GM19463 (cell line): ENCODE results near the gene ATG9A.
A peak's percentile ranks its signal among the peaks of the same experiment; 100 is the strongest.
"Not testable (repeated sequence)": the region's sequence is repeated elsewhere in the genome, so short reads cannot be mapped to it uniquely, and the experiment has no call there.

Experiments
- ATAC-seq: cut with Tn5 transposase; IDR thresholded peaks from one replicate; pipeline ENCODE4 v1.9.1; 2021; ENCODE audit warnings: mild to moderate bottlenecking, moderate library complexity; ENCODE audit not compliant: unreplicated experiment

Gene ATG9A

GRCh38 chr2:219207134-219207883, 22.1 kb downstream of the ATG9A start:
- no peak for ATAC-seq

DNA sequence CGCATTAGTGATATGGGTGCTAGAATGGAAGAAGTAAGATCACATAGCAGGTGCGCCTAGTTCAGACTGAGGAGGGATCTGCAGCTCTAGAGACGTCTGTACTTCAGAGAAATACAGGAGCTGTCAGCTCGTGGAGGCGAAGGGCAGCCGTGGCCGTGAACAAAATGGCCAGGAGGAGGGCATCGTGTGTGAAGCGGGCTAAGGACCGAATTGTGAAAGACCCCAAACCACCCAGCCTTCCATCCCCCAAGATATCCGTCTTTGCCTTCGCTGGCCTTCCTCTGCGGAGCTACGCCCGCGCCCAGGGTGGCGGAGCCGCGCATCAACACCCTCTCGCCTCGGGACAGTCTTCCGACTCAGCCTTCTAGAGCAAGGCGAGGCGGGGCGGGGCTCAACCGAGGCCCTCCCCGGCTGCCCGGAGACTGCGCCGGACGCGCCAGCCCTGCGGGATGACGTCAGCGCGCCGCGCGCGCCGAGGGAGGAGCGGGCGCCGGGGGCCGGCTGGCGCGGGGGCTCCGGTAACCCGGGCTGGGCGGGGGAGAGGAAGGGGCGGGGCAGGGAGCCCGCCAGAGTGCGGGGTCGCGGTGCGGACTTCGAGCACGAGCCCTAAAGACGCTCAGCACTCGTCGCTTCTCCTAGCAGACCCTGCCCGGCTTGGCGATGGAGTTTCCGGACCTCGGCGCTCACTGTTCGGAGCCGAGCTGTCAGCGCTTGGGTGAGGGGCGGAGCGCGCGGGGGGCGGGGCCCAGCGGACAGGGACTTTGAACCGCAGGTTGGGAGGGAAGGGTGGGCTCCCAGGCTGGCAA, 22.9 kb downstream of the ATG9A start, which contains the start of gene ZFAND2B:
ZFAND2B (plus strand) TSS at position 455 of the 806 bp plus-strand sequence; CDS start at position 661, 206 bp downstream.
- peak; percentile 98 for ATAC-seq

GRCh38 chr2:219205981-219206327, 23.5 kb downstream of the ATG9A start:
- no peak for ATAC-seq

DNA sequence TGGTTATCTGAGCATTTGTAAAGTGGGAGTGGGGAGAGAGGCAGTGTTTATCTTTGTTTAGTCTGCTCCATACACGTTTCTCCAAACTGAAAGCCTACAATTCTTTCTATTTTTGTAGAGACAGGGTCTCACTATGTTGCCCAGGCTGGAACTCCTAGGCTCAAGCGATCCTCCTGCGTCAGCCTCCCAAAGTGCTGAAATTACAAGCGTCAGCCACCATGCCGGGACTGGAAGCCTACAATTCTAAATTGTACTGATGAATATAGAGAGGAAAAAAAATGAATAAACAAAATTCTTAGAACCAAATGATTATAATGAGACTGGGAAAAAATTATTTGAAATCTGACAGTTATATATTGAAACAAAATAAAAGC, 24.3 kb downstream of the ATG9A start:
- ATAC-seq, result no peak

DNA sequence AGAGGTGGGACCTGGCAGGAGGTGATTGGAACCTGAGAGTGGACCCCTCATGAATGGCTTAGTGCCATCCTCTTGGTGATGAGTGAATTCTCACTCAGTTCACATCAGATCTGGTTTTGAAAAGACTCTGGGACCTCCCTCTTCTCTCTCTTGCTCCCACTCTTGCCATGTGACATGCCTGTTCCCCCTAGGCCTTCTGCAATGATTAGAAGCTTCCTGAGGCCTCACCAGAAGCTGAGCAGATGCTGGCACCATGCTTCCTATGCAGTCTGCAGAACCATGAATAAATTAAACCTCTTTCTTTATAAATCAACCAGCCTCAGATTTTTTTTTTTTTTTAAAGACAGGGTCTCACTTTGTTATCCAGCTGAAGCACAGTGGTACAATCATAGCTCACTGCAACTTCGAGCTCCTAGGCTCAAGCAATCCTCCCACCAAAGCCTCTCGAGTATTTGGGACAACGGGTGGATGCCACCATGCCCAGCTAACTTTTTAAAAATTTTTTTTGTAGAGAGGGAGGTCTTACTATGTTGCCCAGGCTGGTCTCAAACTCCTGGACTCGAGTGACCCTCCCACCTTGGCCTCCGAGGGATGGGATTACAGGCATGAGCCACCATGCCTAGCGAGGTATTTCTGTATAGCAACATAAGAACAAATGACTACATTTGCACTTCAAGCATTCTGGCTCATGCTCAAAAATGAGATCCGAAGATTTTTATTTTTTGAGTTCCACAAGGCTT, 24.8 kb downstream of the ATG9A start:
- no peak for ATAC-seq

DNA sequence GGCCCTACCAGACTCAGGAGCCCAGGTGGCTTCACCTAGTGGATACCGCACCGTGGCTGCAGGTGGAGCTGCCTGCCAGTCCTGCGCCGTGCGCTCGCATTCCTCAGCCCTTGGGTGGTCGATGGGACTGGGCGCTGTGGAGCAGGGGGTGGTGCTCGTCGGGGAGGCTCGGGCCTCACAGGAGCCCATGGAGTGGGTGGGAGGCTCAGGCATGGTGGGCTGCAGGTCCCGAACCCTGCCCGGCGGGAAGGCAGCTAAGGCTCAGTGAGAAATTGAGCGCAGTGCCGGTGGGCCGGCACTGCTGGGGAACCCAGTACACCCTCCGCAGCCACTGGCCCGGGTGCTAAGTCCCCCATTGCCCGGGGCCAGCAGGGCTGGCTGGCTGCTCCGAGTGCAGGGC, 28.1 kb downstream of the ATG9A start:
- not testable (repeated sequence) for ATAC-seq

DNA sequence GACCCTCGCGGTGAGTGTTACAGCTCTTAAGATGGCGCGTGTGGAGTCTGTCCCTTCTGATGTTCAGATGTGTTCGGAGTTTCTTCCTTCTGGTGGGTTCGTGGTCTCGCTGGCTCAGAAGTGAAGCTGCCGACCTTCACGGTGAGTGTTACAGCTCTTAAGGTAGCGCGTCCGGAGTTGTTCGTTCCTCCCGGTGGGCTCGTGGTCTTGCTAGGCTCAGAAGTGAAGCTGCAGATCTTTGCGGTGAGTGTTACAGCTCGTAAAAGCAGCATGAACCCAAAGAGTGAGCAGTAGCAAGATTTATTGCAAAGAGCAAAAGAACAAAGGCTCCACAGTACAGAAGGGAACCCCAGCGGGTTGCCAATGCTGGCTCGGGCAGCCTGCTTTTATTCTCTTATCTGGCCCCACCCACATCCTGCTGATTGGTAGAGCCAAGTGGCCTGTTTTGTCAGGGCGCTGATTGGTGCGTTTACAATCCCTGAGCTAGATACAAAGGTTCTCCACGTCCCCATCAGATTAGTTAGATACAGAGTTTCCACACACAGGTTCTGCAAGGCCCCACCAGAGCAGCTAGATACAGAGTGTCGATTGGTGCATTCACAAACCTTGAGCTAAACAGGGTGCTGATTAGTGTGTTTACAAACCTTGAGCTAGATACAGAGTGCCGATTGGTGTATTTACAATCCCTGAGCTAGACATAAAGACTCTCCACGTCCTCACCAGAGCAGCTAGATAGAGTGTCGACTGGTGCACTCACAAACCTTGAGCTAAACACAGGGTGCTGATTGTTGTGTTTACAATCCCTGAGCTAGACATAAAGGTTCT, 28.7 kb downstream of the ATG9A start:
- not testable (repeated sequence) for ATAC-seq

- ATAC-seq, result no peak
These were observed 29.8 kb downstream of the ATG9A start for GRCh38 chr2:219199470-219200211.

DNA sequence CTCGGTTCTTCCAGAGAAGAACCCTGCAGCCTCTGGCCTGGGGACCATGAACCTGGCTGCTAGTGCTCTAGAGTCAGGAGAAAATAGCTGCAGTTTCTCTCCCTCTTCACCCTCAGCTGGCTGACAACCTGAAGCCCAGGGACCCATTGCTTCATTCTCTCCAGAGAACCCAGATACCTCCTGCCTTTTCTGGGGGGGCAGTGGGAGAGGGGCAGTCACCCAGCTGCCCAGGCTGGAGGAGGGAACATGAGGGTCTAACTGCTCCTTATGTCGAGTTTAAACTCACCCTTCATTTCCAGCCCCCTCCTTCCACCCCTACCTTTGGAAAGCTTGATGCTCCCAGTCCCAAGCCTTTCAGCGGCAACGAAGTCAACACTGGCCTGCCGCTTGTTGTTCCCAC, 30.5 kb downstream of the ATG9A start:
- no peak for ATAC-seq

- no peak for ATAC-seq
These were observed 32.0 kb downstream of the ATG9A start for GRCh38 chr2:219197388-219197787.

DNA sequence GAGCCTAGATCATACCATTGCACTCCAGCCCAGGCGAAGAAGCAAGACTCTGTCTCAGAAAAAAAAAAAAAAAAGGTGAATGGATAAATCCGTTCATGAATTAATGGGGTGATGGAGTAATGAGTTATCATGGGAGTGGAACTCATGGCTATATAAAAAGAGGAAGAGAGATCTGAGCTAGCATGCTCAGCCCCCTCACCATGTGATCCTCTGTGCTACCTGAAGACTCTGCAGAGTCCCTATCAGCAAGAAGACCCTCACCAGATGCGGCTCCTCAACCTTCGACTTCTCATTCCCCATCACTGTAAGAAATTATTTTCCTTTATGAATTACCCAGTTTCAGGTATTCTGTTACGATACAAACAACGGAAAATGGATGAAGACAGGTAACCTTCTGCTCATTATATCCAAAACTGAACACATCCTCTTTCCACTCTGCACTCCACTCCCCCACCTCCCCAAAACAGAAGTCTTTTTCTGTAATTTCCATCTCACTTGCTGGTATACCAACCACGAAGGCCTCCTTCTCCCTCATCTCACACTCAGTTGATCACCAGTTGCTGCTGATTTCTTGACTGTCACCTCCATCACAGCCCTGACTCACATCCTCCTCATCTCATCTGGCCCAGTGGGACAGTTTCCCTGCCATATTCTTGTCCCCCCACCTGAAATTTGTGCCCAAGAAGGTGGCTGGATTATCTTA, 42.5 kb downstream of the ATG9A start:
- no peak for ATAC-seq

DNA sequence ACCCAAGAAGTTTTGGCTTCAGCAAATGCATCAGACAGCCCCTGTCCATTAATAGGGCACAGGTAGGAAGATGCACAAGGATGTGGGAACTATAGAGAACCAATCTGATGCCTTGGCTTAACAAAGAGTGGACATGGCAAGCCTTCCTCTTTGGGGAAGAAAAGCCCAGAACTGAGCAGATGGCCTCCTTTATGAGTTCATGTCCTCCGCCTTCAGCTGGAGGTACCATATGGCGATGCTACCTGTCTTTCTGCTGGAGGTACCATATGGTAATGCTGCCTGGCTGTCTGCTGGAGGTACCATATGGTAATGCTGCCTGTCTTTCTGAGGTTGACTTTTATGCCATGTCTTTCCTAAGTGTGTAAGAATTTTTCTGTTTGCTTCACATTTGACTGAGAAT, 45.3 kb downstream of the ATG9A start:
- no peak for ATAC-seq

DNA sequence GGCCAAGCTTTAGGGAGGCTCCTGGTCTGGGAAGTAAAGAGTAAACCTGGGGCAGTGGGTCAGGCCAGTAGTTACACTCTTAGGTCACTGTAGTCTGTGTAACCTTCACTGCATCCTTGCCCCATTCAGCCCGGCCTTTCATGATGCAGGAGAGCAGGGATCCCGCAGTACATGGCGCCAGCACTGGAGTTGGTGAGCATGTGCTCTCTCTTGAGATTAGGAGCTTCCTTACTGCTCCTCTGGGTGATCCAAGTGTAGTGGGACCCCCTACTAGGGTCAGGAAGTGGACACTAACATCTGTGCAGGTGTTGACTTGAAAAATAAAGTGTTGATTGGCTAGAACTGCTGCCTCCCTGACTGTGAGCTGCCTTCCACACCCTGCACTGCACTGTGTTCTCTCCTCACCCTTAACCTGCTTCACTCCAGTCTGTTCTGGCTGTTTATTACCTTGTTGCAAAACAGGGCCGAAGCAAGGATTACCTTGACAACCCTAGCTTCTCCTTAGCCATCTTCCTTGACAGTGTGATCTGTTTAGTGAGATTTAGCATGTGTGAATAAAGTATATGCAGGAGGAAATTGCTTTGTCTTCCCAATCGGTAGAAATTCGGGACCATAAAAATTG, 46.2 kb downstream of the ATG9A start:
- ATAC-seq, result no peak

DNA sequence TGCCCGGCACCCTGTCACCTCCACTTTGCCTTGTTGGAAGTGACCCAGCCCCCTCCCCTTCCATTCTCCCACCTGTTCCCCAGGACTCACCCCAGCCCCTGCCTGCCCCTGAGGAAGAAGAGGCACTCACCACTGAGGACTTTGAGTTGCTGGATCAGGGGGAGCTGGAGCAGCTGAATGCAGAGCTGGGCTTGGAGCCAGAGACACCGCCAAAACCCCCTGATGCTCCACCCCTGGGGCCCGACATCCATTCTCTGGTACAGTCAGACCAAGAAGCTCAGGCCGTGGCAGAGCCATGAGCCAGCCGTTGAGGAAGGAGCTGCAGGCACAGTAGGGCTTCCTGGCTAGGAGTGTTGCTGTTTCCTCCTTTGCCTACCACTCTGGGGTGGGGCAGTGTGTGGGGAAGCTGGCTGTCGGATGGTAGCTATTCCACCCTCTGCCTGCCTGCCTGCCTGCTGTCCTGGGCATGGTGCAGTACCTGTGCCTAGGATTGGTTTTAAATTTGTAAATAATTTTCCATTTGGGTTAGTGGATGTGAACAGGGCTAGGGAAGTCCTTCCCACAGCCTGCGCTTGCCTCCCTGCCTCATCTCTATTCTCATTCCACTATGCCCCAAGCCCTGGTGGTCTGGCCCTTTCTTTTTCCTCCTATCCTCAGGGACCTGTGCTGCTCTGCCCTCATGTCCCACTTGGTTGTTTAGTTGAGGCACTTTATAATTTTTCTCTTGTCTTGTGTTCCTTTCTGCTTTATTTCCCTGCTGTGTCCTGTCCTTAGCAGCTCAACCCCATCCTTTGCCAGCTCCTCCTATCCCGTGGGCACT, 46.9 kb downstream of the ATG9A start:
- ATAC-seq, result no peak

GRCh38 chr2:219181531-219181930, 47.9 kb downstream of the ATG9A start:
- ATAC-seq, result no peak

GRCh38 chr2:219180961-219181360, 48.5 kb downstream of the ATG9A start:
- no peak for ATAC-seq

DNA sequence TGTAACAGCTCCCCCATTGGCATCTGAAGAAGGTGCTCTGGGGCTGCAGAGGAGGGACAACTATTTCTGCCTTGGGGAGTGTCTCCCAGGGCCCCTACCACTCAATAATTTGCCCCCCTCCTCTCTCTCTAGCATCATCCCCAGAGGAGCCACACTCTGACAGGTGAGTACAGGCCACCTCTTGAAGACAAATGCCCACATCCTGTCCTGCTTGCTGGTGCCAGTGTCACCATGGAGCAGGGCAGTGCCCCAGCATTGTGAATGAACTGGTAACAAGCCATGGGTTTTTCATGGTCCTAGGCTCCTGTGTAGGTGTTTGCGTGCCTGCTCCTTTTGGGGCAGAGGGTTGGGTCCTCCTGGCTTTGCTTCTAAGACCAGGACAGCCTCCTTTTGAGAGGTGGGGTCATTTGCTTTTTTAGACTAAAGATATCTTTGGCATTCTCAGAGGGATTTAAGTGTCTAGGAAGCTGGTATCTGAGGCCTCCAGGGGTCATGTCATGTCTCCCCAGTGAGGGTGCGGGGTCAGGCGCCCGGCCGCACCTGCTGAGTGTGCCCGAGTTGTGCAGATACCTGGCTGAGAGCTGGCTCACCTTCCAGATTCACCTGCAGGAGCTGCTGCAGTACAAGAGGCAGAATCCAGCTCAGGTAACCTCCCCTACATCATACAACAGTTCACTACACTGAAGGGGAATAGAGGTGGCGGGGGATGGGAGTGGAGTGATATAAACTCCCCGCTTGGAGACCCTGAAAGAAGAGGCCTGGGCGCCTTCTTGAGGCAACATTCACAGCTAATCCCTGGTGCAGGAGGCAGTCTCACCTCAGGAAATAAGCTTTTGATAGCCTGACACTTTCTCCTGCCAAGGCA, 49.6 kb downstream of the ATG9A start:
- ATAC-seq, result no peak
